ENCODE results near the gene HOMER1. TPM values are rescaled to one million over a fixed set of nuclear protein-coding genes. Genes with fewer than 3 reads are reported as not detected.

The HOMER1 gene
- total and polyA plus RNA-seq, 10 of the 15 experiments (the other 5 are each of a cell fraction or from before 2014, with no cell fraction given) = 0.96 to 22.0 (median 7.5) TPM

DNA sequence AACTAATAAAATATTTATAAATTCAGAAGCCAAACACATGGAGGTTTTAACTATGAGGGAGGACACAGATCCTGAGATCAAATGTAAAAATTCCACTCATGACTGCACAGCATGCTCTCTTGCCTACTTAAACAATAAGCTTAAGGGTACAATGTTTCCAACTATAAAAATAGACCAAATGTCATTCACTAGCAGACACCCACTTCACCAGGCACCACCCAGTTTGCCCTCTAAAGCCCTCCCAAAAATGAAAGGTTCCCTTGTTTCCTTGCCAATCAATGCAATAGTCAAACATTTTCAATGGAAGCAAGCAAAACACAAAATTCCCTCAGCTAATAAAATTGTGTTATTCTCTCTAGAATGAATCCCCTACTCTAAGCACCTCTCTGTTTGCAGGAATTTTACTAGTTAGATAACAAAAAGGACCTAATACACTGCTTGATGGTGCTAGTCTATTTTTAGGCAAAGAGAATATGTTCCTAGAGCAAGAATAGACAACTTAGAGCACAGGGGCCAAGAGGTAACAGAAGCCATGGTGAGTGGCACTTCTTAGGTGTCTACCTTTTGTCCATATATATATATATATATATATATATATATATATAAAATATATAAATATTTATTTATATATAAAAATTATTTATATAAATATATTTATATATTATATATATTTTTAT is 135.3 kb downstream of the HOMER1 start:
- TF ChIP-seq USF2 (IDR thresholded peaks at IDR 0.05; ENCODE audit: borderline replicate concordance, low read depth, low read length) = no peak
- no peak for TF ChIP-seq CREB1 (IDR thresholded peaks at IDR 0.05; ENCODE audit: low read depth)
- ATAC-seq (no peak), FAIRE-seq (no peak), DNase-seq (ENCODE audit: low read depth, low spot score) (no peak)
- H2AFZ ChIP-seq (ENCODE audit: control insufficient read depth, low read depth, low read length) = no peak overlapping the region
- no peak overlapping the region for H3K27ac ChIP-seq (ENCODE audit: control insufficient read depth, insufficient read depth)
- no TSS peak for BruUV-seq (replicated peaks)
- H4K20me1 ChIP-seq (ENCODE audit: control insufficient read depth, insufficient read depth) = no peaks in the 10 kb centered on the region
- intact Hi-C loops (cut with micrococcal nuclease; ENCODE audit: unreplicated experiment) (no loop called here), in situ Hi-C loops (cut with MboI) (no loop called here)
- H3K79me2 ChIP-seq (ENCODE audit: control insufficient read depth, insufficient read depth, low read length) = no peaks in the 10 kb centered on the region
- no peak overlapping the region for H3K9ac ChIP-seq (ENCODE audit: control insufficient read depth, insufficient read depth, low read length)
- ChIA-PET SMC1A (ENCODE audit: uncharacterized antibody, unreplicated experiment) (interaction anchor here (1.7 kb wide), 1 partner anchor 10 kb away, joined by 4 read pairs; no protein-coding TSS in a partner anchor), CTCF (interaction anchor here (0.6 kb wide), 1 partner anchor 122 kb away, joined by 4 read pairs; no protein-coding TSS in a partner anchor), POLR2A (no interaction called here), RAD21 (ENCODE audit: unreplicated experiment) (interaction anchor here (0.7 kb wide), 1 partner anchor 84 kb away, joined by 3 read pairs; no protein-coding TSS in a partner anchor)
- no peaks in the 10 kb centered on the region for H3K4me1 ChIP-seq (ENCODE audit: control insufficient read depth, insufficient read depth, low read length)
- H3K9me3 ChIP-seq (replicated peaks; ENCODE audit: control insufficient read depth, insufficient read depth, low read length) = peaks cover 8% of the 10 kb centered on the region
- H3K4me3 ChIP-seq = no peak overlapping the region
- H3K4me2 ChIP-seq (ENCODE audit: control insufficient read depth, insufficient read depth) = no peak overlapping the region
- H3K27me3 ChIP-seq (replicated peaks in 1 of 2; ENCODE audit: control insufficient read depth in 2 of 2, insufficient read depth in 2 of 2, low read length in 1 of 2) = no peaks in the 10 kb centered on the region
- H3K36me3 ChIP-seq (ENCODE audit: control insufficient read depth in 2 of 2, insufficient read depth in 2 of 2, low read length in 1 of 2) = no peaks in the 10 kb centered on the region

- ChIA-PET CTCF (no interaction called here), RAD21 (ENCODE audit: unreplicated experiment) (interaction anchor here (1.3 kb wide), 1 partner anchor 101 kb away, joined by 3 read pairs; no protein-coding TSS in a partner anchor)
- ATAC-seq = no peak
These were observed 156.5 kb downstream of the HOMER1 start for GRCh38 chr5:79357398-79357797.

More at GRCh38 chr5:79357398-79357797, 156.5 kb downstream of the HOMER1 start:
- Histone ChIP-seq H3K27me3 (replicated peaks in 1 of 2; ENCODE audit: control insufficient read depth in 2 of 2, insufficient read depth in 2 of 2, low read length in 1 of 2) (no peaks in the 10 kb centered on the region), H3K27ac (ENCODE audit: control insufficient read depth, insufficient read depth) (no peak overlapping the region), H3K4me2 (ENCODE audit: control insufficient read depth, insufficient read depth) (no peak overlapping the region), H3K4me3 (no peak overlapping the region), H3K79me2 (ENCODE audit: control insufficient read depth, insufficient read depth, low read length) (no peaks in the 10 kb centered on the region), H3K4me1 (ENCODE audit: control insufficient read depth, insufficient read depth, low read length) (no peaks in the 10 kb centered on the region), H2AFZ (ENCODE audit: control insufficient read depth, low read depth, low read length) (no peak overlapping the region), H3K9me3 (replicated peaks; ENCODE audit: control insufficient read depth, insufficient read depth, low read length) (no peaks in the 10 kb centered on the region), H3K9ac (ENCODE audit: control insufficient read depth, insufficient read depth, low read length) (no peak overlapping the region), H4K20me1 (ENCODE audit: control insufficient read depth, insufficient read depth) (no peaks in the 10 kb centered on the region), H3K36me3 (ENCODE audit: control insufficient read depth in 2 of 2, insufficient read depth in 2 of 2, low read length in 1 of 2) (no peaks in the 10 kb centered on the region)
- in situ Hi-C loops (cut with MboI) = no loop called here
- intact Hi-C loops (cut with micrococcal nuclease; ENCODE audit: unreplicated experiment) = no loop called here
- DNase-seq (ENCODE audit: low read depth, low spot score) = no peak
- SMC1A ChIA-PET (ENCODE audit: uncharacterized antibody, unreplicated experiment) = interaction anchor here (0.7 kb wide), 1 partner anchor 225 kb away, joined by 3 read pairs; no protein-coding TSS in a partner anchor
- no peak for FAIRE-seq
- 21% methylated on average over 1 of the region's 1 CpG for WGBS (ENCODE audit: insufficient coverage, insufficient replicate concordance, low lambda C conversion rate, missing lambda C conversion rate)
- no TSS peak for BruUV-seq (replicated peaks)
- POLR2A ChIA-PET = no interaction called here
- TF ChIP-seq ATF7 (IDR thresholded peaks at IDR 0.05; ENCODE audit: low read depth) = no peak
- TF ChIP-seq CREM (IDR thresholded peaks at IDR 0.05; ENCODE audit: low read depth) = no peak
- TF ChIP-seq MTA2 (IDR thresholded peaks at IDR 0.05; ENCODE audit: low read depth) = no peak
- TF ChIP-seq NFYB (IDR thresholded peaks at IDR 0.05; ENCODE audit: insufficient read depth, low read depth, low read length) = no peak
- TF ChIP-seq, protein P1, sequence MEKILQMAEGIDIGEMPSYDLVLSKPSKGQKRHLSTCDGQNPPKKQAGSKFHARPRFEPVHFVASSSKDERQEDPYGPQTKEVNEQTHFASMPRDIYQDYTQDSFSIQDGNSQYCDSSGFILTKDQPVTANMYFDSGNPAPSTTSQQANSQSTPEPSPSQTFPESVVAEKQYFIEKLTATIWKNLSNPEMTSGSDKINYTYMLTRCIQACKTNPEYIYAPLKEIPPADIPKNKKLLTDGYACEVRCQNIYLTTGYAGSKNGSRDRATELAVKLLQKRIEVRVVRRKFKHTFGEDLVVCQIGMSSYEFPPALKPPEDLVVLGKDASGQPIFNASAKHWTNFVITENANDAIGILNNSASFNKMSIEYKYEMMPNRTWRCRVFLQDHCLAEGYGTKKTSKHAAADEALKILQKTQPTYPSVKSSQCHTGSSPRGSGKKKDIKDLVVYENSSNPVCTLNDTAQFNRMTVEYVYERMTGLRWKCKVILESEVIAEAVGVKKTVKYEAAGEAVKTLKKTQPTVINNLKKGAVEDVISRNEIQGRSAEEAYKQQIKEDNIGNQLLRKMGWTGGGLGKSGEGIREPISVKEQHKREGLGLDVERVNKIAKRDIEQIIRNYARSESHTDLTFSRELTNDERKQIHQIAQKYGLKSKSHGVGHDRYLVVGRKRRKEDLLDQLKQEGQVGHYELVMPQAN (conservative IDR thresholded peaks at IDR 0.05) = no peak

All from GM12878 (cell line).